ENCODE measurements around the gene RASSF6. TPM values are rescaled to one million over a fixed set of nuclear protein-coding genes. Genes with fewer than 3 reads are reported as not detected.

RASSF6 gene
- total RNA-seq, 1 experiment from 2014 or later: 0.15 TPM

DNA sequence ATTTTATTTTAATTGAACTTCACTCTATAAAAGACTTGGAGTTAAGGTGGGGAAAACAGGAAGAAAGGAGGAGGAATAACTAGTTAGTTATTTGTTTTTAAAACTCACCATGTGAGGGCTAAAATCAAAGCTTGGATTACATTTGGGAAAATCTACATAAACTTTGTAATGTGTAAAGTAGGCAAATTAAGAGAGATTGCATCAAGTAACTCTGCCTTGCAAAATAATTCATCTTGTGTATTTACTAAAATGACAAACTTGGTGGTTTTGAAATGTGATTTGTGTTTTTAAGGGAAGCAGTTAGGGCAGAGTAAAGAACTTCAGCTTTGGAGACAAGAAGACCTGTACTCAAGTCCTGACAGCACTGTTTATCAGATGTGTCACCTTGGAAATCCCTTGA, 43.3 kb upstream of the RASSF6 start (continued):
- TF ChIP-seq, protein P1, sequence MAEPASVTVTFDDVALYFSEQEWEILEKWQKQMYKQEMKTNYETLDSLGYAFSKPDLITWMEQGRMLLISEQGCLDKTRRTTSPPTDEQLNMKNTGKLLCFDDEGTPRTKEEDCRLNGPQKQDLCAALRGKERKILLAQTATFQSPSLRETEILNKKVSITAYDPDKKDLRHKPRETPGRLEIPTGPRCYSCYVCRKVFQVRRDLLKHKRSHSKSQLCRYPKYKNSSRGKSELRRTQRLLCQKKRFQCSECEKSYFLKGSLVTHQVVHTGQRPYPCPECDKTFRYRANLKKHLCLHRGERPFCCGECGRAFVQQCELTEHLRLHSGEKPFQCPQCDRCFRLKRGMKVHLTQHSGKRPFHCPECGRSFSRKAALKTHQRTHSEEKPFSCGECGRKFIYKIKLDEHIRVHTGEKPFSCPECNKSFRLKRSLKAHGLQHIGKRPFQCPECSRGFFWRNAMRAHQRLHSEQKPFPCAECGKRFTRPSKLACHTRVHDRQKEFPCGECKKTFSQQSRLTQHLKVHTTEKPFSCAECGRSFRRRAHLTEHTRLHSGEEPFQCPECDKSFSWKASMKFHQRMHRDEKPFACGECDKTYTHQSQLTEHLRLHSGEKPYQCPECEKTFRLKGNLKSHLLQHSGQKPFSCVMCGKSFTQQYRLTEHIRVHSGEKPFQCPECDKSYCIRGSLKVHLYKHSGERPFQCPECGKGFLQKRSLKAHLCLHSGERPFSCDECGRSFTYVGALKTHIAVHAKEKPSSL (CRISPR knock-in tag; conservative IDR thresholded peaks at IDR 0.05): no peak
- TF ChIP-seq ZNF416 (CRISPR knock-in tag; IDR thresholded peaks at IDR 0.05) (no peak), JUN (CRISPR knock-in tag; IDR thresholded peaks at IDR 0.05) (no peak), MYBL2 (CRISPR knock-in tag; IDR thresholded peaks at IDR 0.05) (no peak)
- TF ChIP-seq, protein P2, sequence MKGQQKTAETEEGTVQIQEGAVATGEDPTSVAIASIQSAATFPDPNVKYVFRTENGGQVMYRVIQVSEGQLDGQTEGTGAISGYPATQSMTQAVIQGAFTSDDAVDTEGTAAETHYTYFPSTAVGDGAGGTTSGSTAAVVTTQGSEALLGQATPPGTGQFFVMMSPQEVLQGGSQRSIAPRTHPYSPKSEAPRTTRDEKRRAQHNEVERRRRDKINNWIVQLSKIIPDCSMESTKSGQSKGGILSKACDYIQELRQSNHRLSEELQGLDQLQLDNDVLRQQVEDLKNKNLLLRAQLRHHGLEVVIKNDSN (CRISPR knock-in tag; IDR thresholded peaks at IDR 0.05): no peak

- POLR2A ChIA-PET: no interaction called here
- CTCF ChIA-PET: interaction anchor here (1.1 to 2.4 kb wide), 8 partner anchors 9 to 472 kb away, joined by 3 to 14 read pairs (median 4); partner anchors contain the start of gene CXCL5
- Mint-ChIP-seq H3K36me3 (0 out of 2 replicates have a peak, but pooled peaks cover 2% of the 10 kb centered on the region), H3K4me1 (peaks cover 19% of the 10 kb centered on the region), H3K9me3 (peaks cover 6% of the 10 kb centered on the region), H3K27ac (no peak overlapping the region), H3K27me3 (ENCODE audit: low read depth) (peaks cover 11% of the 10 kb centered on the region; the same call in 1 of the 2 replicates), H3K4me3 (no peak overlapping the region)
- ATAC-seq (peak; percentile 84), DNase-seq (ENCODE audit: low spot score) (no peak)
- TF ChIP-seq NR1H2 (CRISPR knock-in tag; IDR thresholded peaks at IDR 0.05): no peak
Measured at GRCh38 chr4:73662709-73663546, 42.7 kb upstream of the RASSF6 start.

DNA sequence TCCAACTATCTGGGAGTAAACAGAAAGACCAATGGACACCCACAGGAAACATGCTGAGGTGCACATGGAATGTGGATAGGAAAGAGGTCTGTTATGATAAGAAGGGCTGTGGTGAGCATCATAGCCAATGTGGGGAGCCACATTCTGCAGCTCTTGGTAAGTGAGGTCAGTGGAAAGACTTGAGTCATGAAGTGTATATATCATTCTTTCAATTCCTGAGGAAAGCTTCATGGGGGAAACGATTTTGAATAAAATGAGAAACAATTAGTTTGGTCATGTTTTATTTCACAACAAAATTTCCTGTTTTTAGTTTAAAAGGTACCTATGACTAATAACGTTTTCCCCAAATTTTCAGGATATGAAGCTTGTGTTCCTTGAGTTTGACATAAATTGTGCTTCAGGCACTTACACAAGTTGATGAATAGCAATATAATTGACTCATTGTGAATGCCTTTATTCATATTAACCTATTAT, 41.4 kb upstream of the RASSF6 start:
- H3K36me3 Mint-ChIP-seq: 0 out of 2 replicates have a peak, but pooled peaks cover 2% of the 10 kb centered on the region
- H3K27me3 Mint-ChIP-seq (ENCODE audit: low read depth): peaks cover 11% of the 10 kb centered on the region; the same call in 1 of the 2 replicates
- no peak overlapping the region for H3K4me3 Mint-ChIP-seq
- ChIA-PET CTCF (interaction anchor here (1.3 to 2.4 kb wide), 2 partner anchors 8 to 88 kb away, joined by 6 to 14 read pairs; no protein-coding TSS in a partner anchor), POLR2A (no interaction called here)
- peaks cover 6% of the 10 kb centered on the region for H3K9me3 Mint-ChIP-seq
- H3K4me1 Mint-ChIP-seq: peaks cover 19% of the 10 kb centered on the region
- ATAC-seq (no peak), DNase-seq (ENCODE audit: low spot score) (no peak)
- no peak overlapping the region for H3K27ac Mint-ChIP-seq
- TF ChIP-seq SMAD3 (CRISPR knock-in tag; IDR thresholded peaks at IDR 0.05; ENCODE audit: borderline replicate concordance): no peak
- no peak for TF ChIP-seq GRHL2 (CRISPR knock-in tag; IDR thresholded peaks at IDR 0.05; ENCODE audit: insufficient replicate concordance, severe bottlenecking)
- TF ChIP-seq FOXP1 (CRISPR knock-in tag; IDR thresholded peaks at IDR 0.05; ENCODE audit: borderline replicate concordance): no peak
- TF ChIP-seq, protein P3, sequence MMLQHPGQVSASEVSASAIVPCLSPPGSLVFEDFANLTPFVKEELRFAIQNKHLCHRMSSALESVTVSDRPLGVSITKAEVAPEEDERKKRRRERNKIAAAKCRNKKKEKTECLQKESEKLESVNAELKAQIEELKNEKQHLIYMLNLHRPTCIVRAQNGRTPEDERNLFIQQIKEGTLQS (CRISPR knock-in tag; conservative IDR thresholded peaks at IDR 0.05): no peak
- TF ChIP-seq KAT7 (CRISPR knock-in tag; IDR thresholded peaks at IDR 0.05; ENCODE audit: borderline replicate concordance): no peak
- TF ChIP-seq, protein P4, sequence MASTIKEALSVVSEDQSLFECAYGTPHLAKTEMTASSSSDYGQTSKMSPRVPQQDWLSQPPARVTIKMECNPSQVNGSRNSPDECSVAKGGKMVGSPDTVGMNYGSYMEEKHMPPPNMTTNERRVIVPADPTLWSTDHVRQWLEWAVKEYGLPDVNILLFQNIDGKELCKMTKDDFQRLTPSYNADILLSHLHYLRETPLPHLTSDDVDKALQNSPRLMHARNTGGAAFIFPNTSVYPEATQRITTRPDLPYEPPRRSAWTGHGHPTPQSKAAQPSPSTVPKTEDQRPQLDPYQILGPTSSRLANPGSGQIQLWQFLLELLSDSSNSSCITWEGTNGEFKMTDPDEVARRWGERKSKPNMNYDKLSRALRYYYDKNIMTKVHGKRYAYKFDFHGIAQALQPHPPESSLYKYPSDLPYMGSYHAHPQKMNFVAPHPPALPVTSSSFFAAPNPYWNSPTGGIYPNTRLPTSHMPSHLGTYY (CRISPR knock-in tag; IDR thresholded peaks at IDR 0.05): no peak
- TF ChIP-seq, protein P2 (CRISPR knock-in tag; IDR thresholded peaks at IDR 0.05): no peak
- TF ChIP-seq GTF2I (CRISPR knock-in tag; conservative IDR thresholded peaks at IDR 0.05): no peak
- no peak for TF ChIP-seq USF2 (CRISPR knock-in tag; IDR thresholded peaks at IDR 0.05)
- TF ChIP-seq SOX15 (CRISPR knock-in tag; IDR thresholded peaks at IDR 0.05): no peak
- TF ChIP-seq, protein P5, sequence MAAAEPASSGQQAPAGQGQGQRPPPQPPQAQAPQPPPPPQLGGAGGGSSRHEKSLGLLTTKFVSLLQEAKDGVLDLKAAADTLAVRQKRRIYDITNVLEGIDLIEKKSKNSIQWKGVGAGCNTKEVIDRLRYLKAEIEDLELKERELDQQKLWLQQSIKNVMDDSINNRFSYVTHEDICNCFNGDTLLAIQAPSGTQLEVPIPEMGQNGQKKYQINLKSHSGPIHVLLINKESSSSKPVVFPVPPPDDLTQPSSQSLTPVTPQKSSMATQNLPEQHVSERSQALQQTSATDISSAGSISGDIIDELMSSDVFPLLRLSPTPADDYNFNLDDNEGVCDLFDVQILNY (CRISPR knock-in tag; IDR thresholded peaks at IDR 0.05): no peak
- TF ChIP-seq FOXJ3 (CRISPR knock-in tag; IDR thresholded peaks at IDR 0.05; ENCODE audit: borderline replicate concordance): no peak
- no peak for TF ChIP-seq HMGA2 (CRISPR knock-in tag; IDR thresholded peaks at IDR 0.05)
- no peak for TF ChIP-seq PRRX2 (CRISPR knock-in tag; IDR thresholded peaks at IDR 0.05)
- TF ChIP-seq, protein P6, sequence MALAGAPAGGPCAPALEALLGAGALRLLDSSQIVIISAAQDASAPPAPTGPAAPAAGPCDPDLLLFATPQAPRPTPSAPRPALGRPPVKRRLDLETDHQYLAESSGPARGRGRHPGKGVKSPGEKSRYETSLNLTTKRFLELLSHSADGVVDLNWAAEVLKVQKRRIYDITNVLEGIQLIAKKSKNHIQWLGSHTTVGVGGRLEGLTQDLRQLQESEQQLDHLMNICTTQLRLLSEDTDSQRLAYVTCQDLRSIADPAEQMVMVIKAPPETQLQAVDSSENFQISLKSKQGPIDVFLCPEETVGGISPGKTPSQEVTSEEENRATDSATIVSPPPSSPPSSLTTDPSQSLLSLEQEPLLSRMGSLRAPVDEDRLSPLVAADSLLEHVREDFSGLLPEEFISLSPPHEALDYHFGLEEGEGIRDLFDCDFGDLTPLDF (CRISPR knock-in tag; IDR thresholded peaks at IDR 0.05): no peak
- TF ChIP-seq, protein P1 (CRISPR knock-in tag; conservative IDR thresholded peaks at IDR 0.05): no peak

Measured in WTC11 (cell line).